Esophagus squamous epithelium (tissue), 4 donors: ENCODE measurements around the gene ADAM12.

Experiments
- POLR2A ChIP-seq, 4 donors: fragments of 450-650 bp; IDR thresholded peaks; one replicate each; pipeline ENCODE4 v1.6.1; 2017; ENCODE audit warnings: antibody characterized with exemption in 4 of 4, mild to moderate bottlenecking in 4 of 4, moderate library complexity in 3 of 4
- TF ChIP-seq, protein P1 (sequence below), 6 experiments: fragments of 450-650 bp in 4 of 6; fragments of 200-600 bp in 2 of 6; sonication (generic) in 2 of 6; IDR thresholded peaks; one replicate each; pipeline ENCODE4 v1.5.1; 2016 to 2019; ENCODE audit warnings: antibody characterized with exemption in 6 of 6, mild to moderate bottlenecking in 4 of 6, moderate library complexity in 4 of 6

DNA sequence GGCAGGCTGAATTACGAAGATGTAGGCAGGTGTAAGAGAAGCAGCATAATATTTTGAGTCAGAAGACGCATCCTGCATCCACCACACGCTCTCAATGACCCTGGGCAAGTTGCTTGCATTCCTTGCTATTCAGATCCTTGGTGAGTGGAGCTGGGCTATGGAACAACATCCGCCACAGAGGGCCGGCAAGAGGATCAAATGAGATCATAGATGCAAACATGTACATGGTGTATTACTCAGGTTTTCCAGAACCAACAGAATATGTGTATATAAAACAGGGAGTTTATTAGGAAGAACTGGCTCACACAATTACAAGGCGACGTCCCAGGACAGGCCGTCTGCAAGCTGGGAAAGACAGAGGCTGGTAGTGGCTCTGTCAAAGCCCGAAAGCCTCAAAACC is 51.5 kb downstream of the ADAM12 start:
- TF ChIP-seq, protein P1, sequence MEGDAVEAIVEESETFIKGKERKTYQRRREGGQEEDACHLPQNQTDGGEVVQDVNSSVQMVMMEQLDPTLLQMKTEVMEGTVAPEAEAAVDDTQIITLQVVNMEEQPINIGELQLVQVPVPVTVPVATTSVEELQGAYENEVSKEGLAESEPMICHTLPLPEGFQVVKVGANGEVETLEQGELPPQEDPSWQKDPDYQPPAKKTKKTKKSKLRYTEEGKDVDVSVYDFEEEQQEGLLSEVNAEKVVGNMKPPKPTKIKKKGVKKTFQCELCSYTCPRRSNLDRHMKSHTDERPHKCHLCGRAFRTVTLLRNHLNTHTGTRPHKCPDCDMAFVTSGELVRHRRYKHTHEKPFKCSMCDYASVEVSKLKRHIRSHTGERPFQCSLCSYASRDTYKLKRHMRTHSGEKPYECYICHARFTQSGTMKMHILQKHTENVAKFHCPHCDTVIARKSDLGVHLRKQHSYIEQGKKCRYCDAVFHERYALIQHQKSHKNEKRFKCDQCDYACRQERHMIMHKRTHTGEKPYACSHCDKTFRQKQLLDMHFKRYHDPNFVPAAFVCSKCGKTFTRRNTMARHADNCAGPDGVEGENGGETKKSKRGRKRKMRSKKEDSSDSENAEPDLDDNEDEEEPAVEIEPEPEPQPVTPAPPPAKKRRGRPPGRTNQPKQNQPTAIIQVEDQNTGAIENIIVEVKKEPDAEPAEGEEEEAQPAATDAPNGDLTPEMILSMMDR (IDR thresholded peaks at IDR 0.05), result no peak
- TF ChIP-seq POLR2A (IDR thresholded peaks at IDR 0.05), result no peak
